Uterus (tissue), 2 donors: ENCODE results near the gene SLC22A2.

Source experiments
- CTCF ChIP-seq, 4 experiments: fragments of 200-600 bp in 2 of 4; fragments of 450-650 bp in 2 of 4; sonication (generic) in 2 of 4; IDR thresholded peaks; one replicate each; pipeline ENCODE4 v1.5.1; 2016 to 2019; ENCODE audit warnings: antibody characterized with exemption in 4 of 4, mild to moderate bottlenecking in 2 of 4, moderate library complexity in 1 of 4
- POLR2A ChIP-seq, 2 donors: fragments of 450-650 bp; IDR thresholded peaks; one replicate each; pipeline ENCODE4 v1.6.1; 2016; ENCODE audit warnings: antibody characterized with exemption in 2 of 2, mild to moderate bottlenecking in 1 of 2, moderate library complexity in 1 of 2

- TF ChIP-seq CTCF (IDR thresholded peaks at IDR 0.05) (no peak), POLR2A (IDR thresholded peaks at IDR 0.05) (no peak)
Observed at GRCh38 chr6:160203953-160204352, 54.7 kb downstream of the SLC22A2 start.
